Umbilical cord (tissue), 2 donors: Measurements from ENCODE around the gene LHX6. TPM values are rescaled to one million over a fixed set of nuclear protein-coding genes. Genes with fewer than 3 reads are reported as not detected.
A peak's percentile ranks its signal among the peaks of the same experiment; 100 is the strongest.

Experiments used
- DNase-seq: peaks from one replicate; pipeline ENCODE4 v3.0.0-alpha.2; 2015; ENCODE audit warnings: low spot score
- total RNA-seq: library from RNA; depleted of rRNA; stranded (reverse); fragments of >200 nt; gene quantifications from one replicate; pipeline ENCODE4 v1.2.3, GENCODE V29; 2014; ENCODE audit warnings: low replicate concordance; ENCODE audit not compliant: insufficient read depth

The LHX6 gene
- total RNA-seq, 1 donor from 2014 or later, result 0.72 TPM

- no peak for DNase-seq
These were observed 36.4 kb downstream of the LHX6 start for GRCh38 chr9:122192261-122192875.

GRCh38 chr9:122191584-122191983 lies 37.2 kb downstream of the LHX6 start:
- DNase-seq, result no peak

- DNase-seq, result no peak
These were observed 38.0 kb downstream of the LHX6 start for GRCh38 chr9:122190597-122191381.

- DNase-seq, result no peak
These were observed 40.4 kb downstream of the LHX6 start for GRCh38 chr9:122188369-122188768.

GRCh38 chr9:122186777-122187470 lies 41.8 kb downstream of the LHX6 start:
- no peak for DNase-seq

GRCh38 chr9:122186301-122186700 lies 42.5 kb downstream of the LHX6 start:
- DNase-seq, result no peak

GRCh38 chr9:122184551-122184950 lies 44.2 kb downstream of the LHX6 start:
- no peak for DNase-seq

- DNase-seq, result no peak
These were observed 45.3 kb downstream of the LHX6 start for GRCh38 chr9:122183501-122183900.

GRCh38 chr9:122180633-122181032 lies 48.1 kb downstream of the LHX6 start:
- no peak for DNase-seq

- DNase-seq, result no peak
These were observed 49.1 kb downstream of the LHX6 start for GRCh38 chr9:122179690-122180074.

GRCh38 chr9:122179054-122179689 lies 49.6 kb downstream of the LHX6 start:
- DNase-seq, result no peak

GRCh38 chr9:122176916-122177315 lies 51.8 kb downstream of the LHX6 start:
- DNase-seq, result no peak

GRCh38 chr9:122173670-122174069 lies 55.1 kb downstream of the LHX6 start:
- DNase-seq, result no peak

- no peak for DNase-seq
These were observed 56.6 kb downstream of the LHX6 start for GRCh38 chr9:122172131-122172530.

GRCh38 chr9:122168356-122168755 lies 60.4 kb downstream of the LHX6 start:
- no peak for DNase-seq

GRCh38 chr9:122164286-122164685 lies 64.5 kb downstream of the LHX6 start:
- peak; percentile 42 for DNase-seq

GRCh38 chr9:122162415-122162814 lies 66.3 kb downstream of the LHX6 start:
- no peak for DNase-seq

- DNase-seq, result no peak
These were observed 68.9 kb downstream of the LHX6 start for GRCh38 chr9:122159925-122160246.

GRCh38 chr9:122159026-122159924 lies 69.5 kb downstream of the LHX6 start, which contains the start of the genes MORN5 and NDUFA8:
Gene MORN5, plus strand, starts transcription at chr9:122159908. Its CDS starts 65 bp downstream, at chr9:122159973.
Gene NDUFA8, minus strand, starts transcription at chr9:122159779. Its CDS starts 102 bp downstream, at chr9:122159677.
- DNase-seq, result peak; percentile 98

- DNase-seq, result peak; percentile 15
These were observed 70.6 kb downstream of the LHX6 start for GRCh38 chr9:122158202-122158601.

- no peak for DNase-seq
These were observed 73.0 kb downstream of the LHX6 start for GRCh38 chr9:122155796-122156195.
